Measurements from ENCODE around the gene HMCES. TPM values are rescaled to one million over a fixed set of nuclear protein-coding genes. Genes with fewer than 3 reads are reported as not detected.

HMCES gene
- polyA plus RNA-seq, 1 of the 3 experiments (the other 2 are of a cell fraction): 32.4 TPM

GRCh38 chr3:129305592-129306091 lies 27.0 kb downstream of the HMCES start:
- Histone ChIP-seq H3K9me2 (no peaks in the 10 kb centered on the region), H3K4me3 (ENCODE audit: low read depth in 2 of 2, low read length in 1 of 2) (no peak overlapping the region), H2AFZ (ENCODE audit: low read depth) (no peak overlapping the region), H3F3A (replicated peaks; ENCODE audit: insufficient read depth) (no peaks in the 10 kb centered on the region), H3K27me3 (ENCODE audit: insufficient read depth) (no peaks in the 10 kb centered on the region), H4K20me1 (ENCODE audit: insufficient read depth) (no peaks in the 10 kb centered on the region), H3K4me2 (no peak overlapping the region), H3K4me1 (ENCODE audit: control insufficient read depth in 1 of 2, insufficient read depth in 2 of 2, low read depth in 1 of 2, low read length in 1 of 2) (no peaks in the 10 kb centered on the region), H3K36me3 (replicated peaks in 1 of 2; ENCODE audit: control insufficient read depth in 1 of 2, insufficient read depth in 2 of 2, low read length in 1 of 2) (peaks cover 29 to 34% of the 10 kb centered on the region in 2 experiments), H3K9me3 (no peaks in the 10 kb centered on the region), H3K27ac (ENCODE audit: low read depth in 2 of 2, low read length in 1 of 2) (no peak overlapping the region), H3K79me2 (ENCODE audit: insufficient read depth) (no peaks in the 10 kb centered on the region), H3K9ac (no peak overlapping the region)
- 85% methylated on average over 21 of the region's 26 CpGs for WGBS (ENCODE audit: low lambda C conversion rate)
- ChIA-PET POLR2A (no interaction called here), CTCF (no interaction called here)
- no peak for DNase-seq
- TF ChIP-seq ZBTB33 (IDR thresholded peaks at IDR 0.05; ENCODE audit: borderline replicate concordance, low read depth): no peak
- no peak for TF ChIP-seq GATA2 (CRISPR knock-in tag; IDR thresholded peaks at IDR 0.05)
- TF ChIP-seq POLR2AphosphoS5 (IDR thresholded peaks at IDR 0.05; ENCODE audit: low read depth, low read length): no peak
- no peak for TF ChIP-seq GABPA (IDR thresholded peaks at IDR 0.05; ENCODE audit: low read depth)
- TF ChIP-seq USF2 (IDR thresholded peaks at IDR 0.05; ENCODE audit: borderline replicate concordance, low read depth, low read length): no peak
- no peak for TF ChIP-seq FOXJ3 (CRISPR knock-in tag; IDR thresholded peaks at IDR 0.05)
- TF ChIP-seq USF1 (IDR thresholded peaks at IDR 0.05; ENCODE audit: borderline replicate concordance, low read depth): no peak
- no peak for TF ChIP-seq REST (IDR thresholded peaks at IDR 0.05; ENCODE audit: low read depth, low read length)

- no peaks in the 10 kb centered on the region for H4K20me1 ChIP-seq (ENCODE audit: insufficient read depth)
- ChIA-PET CTCF (no interaction called here), POLR2A (no interaction called here)
- 100% methylated on average over 3 of the region's 3 CpGs for WGBS (ENCODE audit: low lambda C conversion rate)
- peaks cover 11 to 17% of the 10 kb centered on the region in 2 experiments for H3K36me3 ChIP-seq (replicated peaks in 1 of 2; ENCODE audit: control insufficient read depth in 1 of 2, insufficient read depth in 2 of 2, low read length in 1 of 2)
- H2AFZ ChIP-seq (ENCODE audit: low read depth): no peak overlapping the region
- no peaks in the 10 kb centered on the region for H3K79me2 ChIP-seq (ENCODE audit: insufficient read depth)
- peaks cover 0 to 5% of the 10 kb centered on the region in 2 experiments; a peak in 1 of 4 replicates for H3K4me1 ChIP-seq (ENCODE audit: control insufficient read depth in 1 of 2, insufficient read depth in 2 of 2, low read depth in 1 of 2, low read length in 1 of 2)
- no peak overlapping the region for H3K27ac ChIP-seq (ENCODE audit: low read depth in 2 of 2, low read length in 1 of 2)
- no peak overlapping the region for H3K4me2 ChIP-seq
- no peak for DNase-seq
- H3K27me3 ChIP-seq (ENCODE audit: insufficient read depth): no peaks in the 10 kb centered on the region
- H3F3A ChIP-seq (replicated peaks; ENCODE audit: insufficient read depth): no peaks in the 10 kb centered on the region
- no peak overlapping the region for H3K9ac ChIP-seq
- H3K4me3 ChIP-seq (ENCODE audit: low read depth in 2 of 2, low read length in 1 of 2): no peak overlapping the region
- H3K9me2 ChIP-seq: no peaks in the 10 kb centered on the region
- H3K9me3 ChIP-seq: no peaks in the 10 kb centered on the region
- TF ChIP-seq RAD21 (IDR thresholded peaks at IDR 0.05; ENCODE audit: low read length) (no peak), SMC3 (IDR thresholded peaks at IDR 0.05; ENCODE audit: low read depth, low read length) (no peak), FOSL2 (IDR thresholded peaks at IDR 0.05; ENCODE audit: borderline replicate concordance, low read depth) (no peak), CTCF (IDR thresholded peaks at IDR 0.05) (no peak), POLR2AphosphoS5 (IDR thresholded peaks at IDR 0.05; ENCODE audit: low read depth, low read length) (no peak), GATA2 (CRISPR knock-in tag; IDR thresholded peaks at IDR 0.05) (no peak), FOXJ3 (CRISPR knock-in tag; IDR thresholded peaks at IDR 0.05) (no peak), USF2 (IDR thresholded peaks at IDR 0.05; ENCODE audit: borderline replicate concordance, low read depth, low read length) (no peak), MEF2A (IDR thresholded peaks at IDR 0.05; ENCODE audit: borderline replicate concordance, low read depth) (no peak), RCOR1 (IDR thresholded peaks at IDR 0.05; ENCODE audit: low read length) (no peak), EZH2phosphoT487 (IDR thresholded peaks at IDR 0.05; ENCODE audit: borderline replicate concordance, low read depth) (no peak), NFIC (IDR thresholded peaks at IDR 0.05; ENCODE audit: borderline replicate concordance) (no peak), GABPA (IDR thresholded peaks at IDR 0.05; ENCODE audit: low read depth) (no peak)
These were observed 30.0 kb downstream of the HMCES start for GRCh38 chr3:129308636-129309035.
